ENCODE results near the gene SNX5.

The SNX5 gene

GRCh38 chr20:17946040-17946439 lies 22.6 kb downstream of the SNX5 start:
- Histone ChIP-seq H3K4me1 (no peaks in the 10 kb centered on the region), H3K36me3 (ENCODE audit: control insufficient read depth, insufficient read depth, low read length) (no peaks in the 10 kb centered on the region), H3K9me3 (ENCODE audit: control insufficient read depth, low read length) (no peaks in the 10 kb centered on the region), H3K27me3 (ENCODE audit: control insufficient read depth, insufficient read depth, low read length) (no peaks in the 10 kb centered on the region), H3K4me3 (ENCODE audit: low read depth, low read length) (no peak overlapping the region), H3K4me2 (ENCODE audit: low read length) (no peak overlapping the region), H3K79me2 (no peaks in the 10 kb centered on the region), H2AFZ (no peak overlapping the region), H3K9ac (no peak overlapping the region), H3K27ac (no peak overlapping the region)
- no peak for TF ChIP-seq CTCF (IDR thresholded peaks at IDR 0.05)

- H3K27me3 ChIP-seq (ENCODE audit: control insufficient read depth, insufficient read depth, low read length): no peaks in the 10 kb centered on the region
- no peak overlapping the region for H3K27ac ChIP-seq
- H3K36me3 ChIP-seq (ENCODE audit: control insufficient read depth, insufficient read depth, low read length): no peaks in the 10 kb centered on the region
- H3K4me1 ChIP-seq: no peaks in the 10 kb centered on the region
- no peak overlapping the region for H2AFZ ChIP-seq
- no peak for TF ChIP-seq CTCF (IDR thresholded peaks at IDR 0.05)
- H3K9ac ChIP-seq: no peak overlapping the region
- no peaks in the 10 kb centered on the region for H3K9me3 ChIP-seq (ENCODE audit: control insufficient read depth, low read length)
- no peak overlapping the region for H3K4me3 ChIP-seq (ENCODE audit: low read depth, low read length)
- no peak overlapping the region for H3K4me2 ChIP-seq (ENCODE audit: low read length)
- H3K79me2 ChIP-seq: no peaks in the 10 kb centered on the region
These were observed 23.6 kb downstream of the SNX5 start for GRCh38 chr20:17944854-17945474.

- no peak overlapping the region for H2AFZ ChIP-seq
- H3K9ac ChIP-seq: no peak overlapping the region
- H3K36me3 ChIP-seq (ENCODE audit: control insufficient read depth, insufficient read depth, low read length): no peaks in the 10 kb centered on the region
- no peak overlapping the region for H3K27ac ChIP-seq
- no peaks in the 10 kb centered on the region for H3K79me2 ChIP-seq
- H3K9me3 ChIP-seq (ENCODE audit: control insufficient read depth, low read length): no peaks in the 10 kb centered on the region
- H3K4me3 ChIP-seq (ENCODE audit: low read depth, low read length): no peak overlapping the region
- H3K4me1 ChIP-seq: peaks cover 9% of the 10 kb centered on the region
- no peak overlapping the region for H3K4me2 ChIP-seq (ENCODE audit: low read length)
- H3K27me3 ChIP-seq (ENCODE audit: control insufficient read depth, insufficient read depth, low read length): no peaks in the 10 kb centered on the region
- TF ChIP-seq CTCF (IDR thresholded peaks at IDR 0.05): no peak
These were observed 25.3 kb downstream of the SNX5 start for GRCh38 chr20:17943343-17943742.

- Histone ChIP-seq H3K4me3 (ENCODE audit: low read depth, low read length) (no peak overlapping the region), H2AFZ (no peak overlapping the region), H3K4me1 (peaks cover 18% of the 10 kb centered on the region), H3K27ac (no peak overlapping the region), H3K27me3 (ENCODE audit: control insufficient read depth, insufficient read depth, low read length) (no peaks in the 10 kb centered on the region), H3K9ac (no peak overlapping the region), H3K9me3 (ENCODE audit: control insufficient read depth, low read length) (no peaks in the 10 kb centered on the region), H3K36me3 (ENCODE audit: control insufficient read depth, insufficient read depth, low read length) (no peaks in the 10 kb centered on the region), H3K4me2 (ENCODE audit: low read length) (no peak overlapping the region), H3K79me2 (no peaks in the 10 kb centered on the region)
- TF ChIP-seq CTCF (IDR thresholded peaks at IDR 0.05): no peak
These were observed 26.8 kb downstream of the SNX5 start for GRCh38 chr20:17941826-17942196.

GRCh38 chr20:17941087-17941825 lies 27.3 kb downstream of the SNX5 start:
- no peaks in the 10 kb centered on the region for H3K79me2 ChIP-seq
- H3K27ac ChIP-seq: no peak overlapping the region
- H3K9me3 ChIP-seq (ENCODE audit: control insufficient read depth, low read length): no peaks in the 10 kb centered on the region
- H3K27me3 ChIP-seq (ENCODE audit: control insufficient read depth, insufficient read depth, low read length): no peaks in the 10 kb centered on the region
- no peaks in the 10 kb centered on the region for H3K36me3 ChIP-seq (ENCODE audit: control insufficient read depth, insufficient read depth, low read length)
- no peak overlapping the region for H3K9ac ChIP-seq
- H3K4me2 ChIP-seq (ENCODE audit: low read length): no peak overlapping the region
- H3K4me1 ChIP-seq: peaks cover 21% of the 10 kb centered on the region
- TF ChIP-seq CTCF (IDR thresholded peaks at IDR 0.05): no peak
- no peak overlapping the region for H3K4me3 ChIP-seq (ENCODE audit: low read depth, low read length)
- H2AFZ ChIP-seq: no peak overlapping the region
